Measurements from ENCODE around the gene SIL1. TPM values are rescaled to one million over a fixed set of nuclear protein-coding genes. Genes with fewer than 3 reads are reported as not detected.

The SIL1 gene
- total RNA-seq, 1 donor from 2014 or later, result 41.6 TPM

- Histone ChIP-seq H3K4me3 (ENCODE audit: insufficient read depth, low read depth, low read length) (no peak overlapping the region), H3K9me3 (ENCODE audit: insufficient read depth, low read depth, low read length) (no peaks in the 10 kb centered on the region), H3K9ac (ENCODE audit: low read length) (no peak overlapping the region), H3K4me2 (ENCODE audit: low read length) (no peak overlapping the region), H3K36me3 (ENCODE audit: insufficient read depth, low read length) (peaks cover 50% of the 10 kb centered on the region), H2AFZ (ENCODE audit: low read depth, low read length) (no peak overlapping the region), H3K27ac (ENCODE audit: low read depth, low read length) (no peak overlapping the region), H3K27me3 (ENCODE audit: insufficient read depth, low read length) (no peaks in the 10 kb centered on the region), H3K79me2 (ENCODE audit: insufficient read depth, low read length) (no peaks in the 10 kb centered on the region), H4K20me1 (ENCODE audit: insufficient read depth, low read length) (peaks cover 35% of the 10 kb centered on the region), H3K4me1 (ENCODE audit: insufficient read depth, low read length) (no peaks in the 10 kb centered on the region)
- no peak for TF ChIP-seq CTCF (IDR thresholded peaks at IDR 0.05; ENCODE audit: insufficient read depth, low read depth, low read length)
- TF ChIP-seq EZH2 (IDR thresholded peaks at IDR 0.05; ENCODE audit: insufficient read depth, low read length), result no peak
- Mint-ChIP-seq H3K4me1 (ENCODE audit: low read depth, unreplicated experiment) (no peaks in the 10 kb centered on the region), H3K27ac (ENCODE audit: unreplicated experiment) (no peak overlapping the region), H3K27me3 (ENCODE audit: low read depth, unreplicated experiment) (no peaks in the 10 kb centered on the region), H3K36me3 (ENCODE audit: low read depth, unreplicated experiment) (peaks cover 45% of the 10 kb centered on the region), H3K9me3 (ENCODE audit: unreplicated experiment) (peaks cover 3% of the 10 kb centered on the region), H3K4me3 (ENCODE audit: unreplicated experiment) (no peak overlapping the region)
- DNase-seq (ENCODE audit: low read depth), result no peak
- FAIRE-seq, result no peak
Measured at GRCh38 chr5:138933522-138934290, 264.5 kb downstream of the SIL1 start.

- no peaks in the 10 kb centered on the region for H3K9me3 ChIP-seq (ENCODE audit: insufficient read depth, low read depth, low read length)
- H3K79me2 ChIP-seq (ENCODE audit: insufficient read depth, low read length), result peaks cover 7% of the 10 kb centered on the region
- no peaks in the 10 kb centered on the region for H3K4me1 ChIP-seq (ENCODE audit: insufficient read depth, low read length)
- DNase-seq (ENCODE audit: low read depth) (no peak), FAIRE-seq (no peak)
- H4K20me1 ChIP-seq (ENCODE audit: insufficient read depth, low read length), result peaks cover 46% of the 10 kb centered on the region
- TF ChIP-seq CTCF (IDR thresholded peaks at IDR 0.05; ENCODE audit: insufficient read depth, low read depth, low read length) (no peak), EZH2 (IDR thresholded peaks at IDR 0.05; ENCODE audit: insufficient read depth, low read length) (no peak)
- H3K36me3 ChIP-seq (ENCODE audit: insufficient read depth, low read length), result peaks cover 54% of the 10 kb centered on the region
- Mint-ChIP-seq H3K4me1 (ENCODE audit: low read depth, unreplicated experiment) (peaks cover 2% of the 10 kb centered on the region), H3K9me3 (ENCODE audit: unreplicated experiment) (no peaks in the 10 kb centered on the region), H3K27ac (ENCODE audit: unreplicated experiment) (no peak overlapping the region), H3K4me3 (ENCODE audit: unreplicated experiment) (no peak overlapping the region), H3K36me3 (ENCODE audit: low read depth, unreplicated experiment) (peaks cover 50% of the 10 kb centered on the region), H3K27me3 (ENCODE audit: low read depth, unreplicated experiment) (no peaks in the 10 kb centered on the region)
- H3K27ac ChIP-seq (ENCODE audit: low read depth, low read length), result no peak overlapping the region
- no peak overlapping the region for H2AFZ ChIP-seq (ENCODE audit: low read depth, low read length)
- no peaks in the 10 kb centered on the region for H3K27me3 ChIP-seq (ENCODE audit: insufficient read depth, low read length)
- no peak overlapping the region for H3K4me2 ChIP-seq (ENCODE audit: low read length)
- no peak overlapping the region for H3K9ac ChIP-seq (ENCODE audit: low read length)
- no peak overlapping the region for H3K4me3 ChIP-seq (ENCODE audit: insufficient read depth, low read depth, low read length)
Measured at GRCh38 chr5:138932171-138932810, 265.9 kb downstream of the SIL1 start.
